ENCODE data around the gene OR1D5.

Gene OR1D5

GRCh38 chr17:3037259-3037658, 26.1 kb downstream of the OR1D5 start:
- intact Hi-C loops (cut with DNase I; ENCODE audit: low total_unique reads), result no loop called here
- H3K9me3 ChIP-seq, result no peaks in the 10 kb centered on the region
- H3K4me1 ChIP-seq, result no peaks in the 10 kb centered on the region
- peaks cover 0 to 6% of the 10 kb centered on the region in 2 donors for H3K27me3 ChIP-seq
- no peak overlapping the region for H3K27ac ChIP-seq
- no peak overlapping the region for H3K4me3 ChIP-seq
- no peaks in the 10 kb centered on the region for H3K36me3 ChIP-seq
- DNase-seq, result no peak
- no peak for TF ChIP-seq CTCF (IDR thresholded peaks at IDR 0.05)

- Histone ChIP-seq H3K4me1 (no peaks in the 10 kb centered on the region), H3K9me3 (no peaks in the 10 kb centered on the region), H3K36me3 (no peaks in the 10 kb centered on the region), H3K27ac (no peak overlapping the region), H3K27me3 (peaks cover 0 to 6% of the 10 kb centered on the region in 2 donors), H3K4me3 (no peak overlapping the region)
- no peak for TF ChIP-seq CTCF (IDR thresholded peaks at IDR 0.05)
- no peak for DNase-seq
- intact Hi-C loops (cut with DNase I; ENCODE audit: low total_unique reads), result no loop called here
Observed at GRCh38 chr17:3036800-3037199, 26.6 kb downstream of the OR1D5 start.

- no peaks in the 10 kb centered on the region for H3K9me3 ChIP-seq
- intact Hi-C loops (cut with DNase I; ENCODE audit: low total_unique reads), result no loop called here
- H3K27me3 ChIP-seq, result peaks cover 0 to 2% of the 10 kb centered on the region in 2 donors
- H3K36me3 ChIP-seq, result peaks cover 0 to 4% (median 0%) of the 10 kb centered on the region in 3 donors
- H3K4me1 ChIP-seq, result no peaks in the 10 kb centered on the region
- no peak for TF ChIP-seq CTCF (IDR thresholded peaks at IDR 0.05)
- H3K27ac ChIP-seq, result no peak overlapping the region
- no peak for DNase-seq
- no peak overlapping the region for H3K4me3 ChIP-seq
Observed at GRCh38 chr17:3035968-3036280, 27.5 kb downstream of the OR1D5 start.

- H3K9me3 ChIP-seq, result no peaks in the 10 kb centered on the region
- H3K27ac ChIP-seq, result no peak overlapping the region
- H3K4me1 ChIP-seq, result no peaks in the 10 kb centered on the region
- H3K27me3 ChIP-seq, result no peaks in the 10 kb centered on the region
- TF ChIP-seq CTCF (IDR thresholded peaks at IDR 0.05), result no peak
- H3K4me3 ChIP-seq, result no peak overlapping the region
- DNase-seq, result peak in 1 of 2 donors; percentile 53
- intact Hi-C loops (cut with DNase I; ENCODE audit: low total_unique reads), result no loop called here
- peaks cover 0 to 8% (median 3%) of the 10 kb centered on the region in 3 donors for H3K36me3 ChIP-seq
Observed at GRCh38 chr17:3035256-3035967, 28.0 kb downstream of the OR1D5 start.

- H3K36me3 ChIP-seq, result peaks cover 0 to 9% (median 3%) of the 10 kb centered on the region in 3 donors
- peak in 1 of 2 donors; percentile 33 for DNase-seq
- H3K27ac ChIP-seq, result no peak overlapping the region
- H3K4me3 ChIP-seq, result no peak overlapping the region
- intact Hi-C loops (cut with DNase I; ENCODE audit: low total_unique reads), result no loop called here
- no peak for TF ChIP-seq CTCF (IDR thresholded peaks at IDR 0.05)
- H3K27me3 ChIP-seq, result no peaks in the 10 kb centered on the region
- no peaks in the 10 kb centered on the region for H3K9me3 ChIP-seq
- H3K4me1 ChIP-seq, result no peaks in the 10 kb centered on the region
Observed at GRCh38 chr17:3034578-3034920, 28.9 kb downstream of the OR1D5 start.
